GM21515 (cell line): ENCODE measurements around the gene SPRR1B.
"Not testable (repeated sequence)": the region's sequence is repeated elsewhere in the genome, so short reads cannot be mapped to it uniquely, and the experiment has no call there.

Experiments used
- ATAC-seq: cut with Tn5 transposase; IDR thresholded peaks from one replicate; pipeline ENCODE4 v1.9.1; 2021; ENCODE audit not compliant: unreplicated experiment

The SPRR1B gene

GRCh38 chr1:153035211-153035610 lies 4.2 kb downstream of the SPRR1B start:
- no peak for ATAC-seq

- ATAC-seq: no peak
These were observed 10.1 kb downstream of the SPRR1B start, which contains the start of gene SPRR2D for GRCh38 chr1:153040950-153041631. Gene SPRR2D (minus strand): TSS chr1:153041120. CDS start chr1:153040346, 774 bp downstream.

- no peak for ATAC-seq
These were observed 18.2 kb downstream of the SPRR1B start for GRCh38 chr1:153049211-153049610.

GRCh38 chr1:153056111-153056510 lies 25.1 kb downstream of the SPRR1B start:
- ATAC-seq: not testable (repeated sequence)

GRCh38 chr1:153057375-153057774 lies 26.4 kb downstream of the SPRR1B start, which contains the start of gene SPRR2A:
Gene SPRR2A (minus strand): TSS chr1:153057512. CDS start chr1:153056735, 777 bp downstream.
- no peak for ATAC-seq

GRCh38 chr1:153058154-153058553 lies 27.2 kb downstream of the SPRR1B start:
- no peak for ATAC-seq

GRCh38 chr1:153058826-153059784 lies 28.1 kb downstream of the SPRR1B start:
- ATAC-seq: no peak

- no peak for ATAC-seq
These were observed 39.2 kb downstream of the SPRR1B start for GRCh38 chr1:153070243-153070642.

GRCh38 chr1:153071511-153071910 lies 40.5 kb downstream of the SPRR1B start, which contains the start of gene SPRR2B:
Gene SPRR2B (minus strand): TSS chr1:153071611. CDS start chr1:153070839, 772 bp downstream.
- ATAC-seq: no peak

- no peak for ATAC-seq
These were observed 42.1 kb downstream of the SPRR1B start for GRCh38 chr1:153072806-153073726.

- ATAC-seq: no peak
These were observed 50.7 kb downstream of the SPRR1B start for GRCh38 chr1:153081736-153082135.
